NCI-H69 (cell line): ENCODE data around the gene CAMKV.

ENCODE experiments used
- DNase-seq: peaks from one replicate; lab custom pipeline; 2025; lab: John Stamatoyannopoulos, UW

The CAMKV gene

DNA sequence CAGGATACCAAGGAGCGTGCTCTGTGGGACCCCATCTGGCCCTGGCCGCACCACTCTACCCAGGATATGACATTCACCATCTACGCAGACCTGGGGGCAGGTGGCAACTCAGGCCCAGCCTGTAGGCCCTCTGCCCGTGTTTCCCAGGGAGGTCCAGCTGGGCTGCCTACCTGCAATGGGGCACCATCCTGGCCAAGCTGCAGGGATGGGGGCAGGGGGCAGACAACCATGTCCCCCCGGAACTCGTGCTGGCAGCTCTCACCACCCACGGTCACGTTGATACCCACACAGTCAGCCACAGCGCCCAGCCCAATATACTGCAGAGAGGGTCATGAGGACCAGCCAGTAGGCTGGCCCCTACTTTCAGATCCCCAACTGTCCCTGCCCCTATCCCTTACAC lies 26.1 kb upstream of the CAMKV start:
- no peak for DNase-seq

DNA sequence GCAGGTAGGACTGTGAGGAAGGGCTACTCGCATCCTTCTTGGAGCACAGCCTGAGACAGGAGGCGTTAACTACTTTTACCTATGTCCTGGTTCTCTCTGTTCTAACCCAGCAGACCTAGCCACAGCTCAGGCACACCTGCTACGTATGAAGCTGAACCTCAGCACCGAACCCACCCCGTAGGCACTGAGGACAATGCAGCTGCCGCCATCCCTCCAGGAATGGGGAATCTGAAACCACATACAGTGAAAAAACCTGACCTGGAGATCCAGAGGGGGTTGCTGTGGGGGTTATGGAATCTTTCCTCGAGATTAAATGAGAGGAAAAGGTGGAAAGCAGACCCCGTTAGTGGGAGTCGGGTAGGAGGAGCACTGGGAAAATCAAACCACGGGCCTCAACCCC lies 19.6 kb upstream of the CAMKV start:
- DNase-seq: no peak

DNA sequence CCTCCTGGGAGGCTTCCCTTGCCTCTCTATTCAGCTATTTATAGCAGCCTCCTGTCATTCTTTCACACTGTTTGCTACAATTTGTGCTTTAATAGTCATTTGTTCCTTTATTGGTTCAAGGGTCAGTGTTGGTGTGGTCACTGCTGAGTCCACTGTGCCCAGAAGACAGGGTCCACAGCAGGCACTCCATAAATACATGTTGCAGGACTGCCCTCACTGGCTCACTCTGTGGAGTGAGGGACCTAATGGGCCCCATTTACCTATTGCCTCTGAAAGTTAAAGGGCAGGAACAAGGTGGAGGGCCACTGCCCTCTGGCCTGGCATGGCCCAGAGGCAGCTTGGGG lies 17.2 kb upstream of the CAMKV start:
- DNase-seq: no peak

DNA sequence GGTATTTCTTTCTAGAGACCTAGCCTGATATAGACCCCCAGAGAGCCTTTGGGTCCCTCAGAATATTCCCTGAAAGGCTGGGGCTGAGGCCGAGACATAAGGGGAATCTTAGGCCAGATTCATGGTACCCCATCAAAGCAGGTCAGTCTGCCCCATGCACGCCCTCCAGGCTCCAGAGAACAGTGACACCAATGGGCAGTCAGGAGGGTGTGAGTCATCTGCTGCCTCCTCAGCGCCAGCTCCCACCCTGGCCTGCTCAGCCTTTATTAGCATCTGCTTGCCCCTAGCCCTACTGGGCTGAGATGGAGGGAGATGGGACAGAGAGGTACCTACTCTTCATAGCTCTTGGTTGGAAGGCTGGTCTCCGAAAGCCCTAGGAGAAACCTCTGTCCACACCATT lies 14.3 kb upstream of the CAMKV start:
- DNase-seq: no peak

DNA sequence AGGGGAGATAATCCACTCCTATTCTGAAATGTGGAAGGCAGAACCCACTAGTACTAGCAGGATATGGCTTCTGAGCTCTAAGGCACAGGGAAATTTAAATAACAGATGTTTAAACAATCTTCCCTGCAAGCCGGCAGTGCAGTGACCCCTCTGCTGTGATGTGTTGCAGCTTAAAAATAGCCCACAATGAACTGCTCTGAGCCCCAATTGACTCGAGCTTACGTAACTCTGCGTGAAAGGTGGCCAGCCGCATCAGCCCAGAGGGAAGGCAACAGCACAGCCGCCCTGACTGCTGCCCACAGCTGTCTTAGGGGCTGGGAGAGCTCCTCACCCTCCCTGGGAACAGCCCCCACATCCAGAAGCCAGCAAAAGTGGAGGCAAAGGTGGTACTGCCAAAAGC lies 12.5 kb upstream of the CAMKV start:
- no peak for DNase-seq

DNA sequence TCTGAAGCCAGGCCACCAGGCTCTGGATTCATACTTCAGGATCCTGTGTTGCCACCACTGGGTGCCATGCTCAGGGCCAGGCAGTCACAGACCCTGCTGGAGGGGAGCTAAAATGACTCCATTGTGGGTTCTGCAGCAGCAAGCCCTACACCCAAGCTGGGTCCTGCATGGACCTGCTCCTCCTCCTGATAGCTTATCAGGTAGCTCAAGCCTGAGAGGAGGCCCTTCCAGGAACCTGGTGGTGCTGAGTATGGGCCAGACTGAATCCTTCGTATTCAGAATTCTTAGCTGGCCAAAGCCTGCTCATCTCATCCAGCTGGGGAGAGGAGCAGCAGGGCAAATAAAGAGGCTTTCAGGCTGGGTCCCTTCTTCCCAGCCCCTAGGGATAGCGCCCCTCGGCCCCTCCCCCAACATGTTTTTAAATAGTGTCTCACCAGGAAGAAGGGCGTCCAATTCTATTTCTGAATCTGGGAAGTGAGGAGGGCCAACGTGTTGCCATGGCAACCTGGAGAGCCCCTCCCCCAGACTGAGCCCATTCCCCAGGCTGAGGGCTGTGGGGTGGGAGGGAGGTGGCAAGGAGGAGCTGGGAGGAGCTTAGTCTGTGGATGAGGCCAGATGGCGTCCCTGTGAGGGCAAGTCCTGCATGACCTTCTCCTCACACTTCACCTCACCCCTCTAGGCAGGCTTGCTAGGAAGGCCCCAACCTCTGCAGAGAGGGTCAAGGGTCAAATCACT lies 11.0 kb upstream of the CAMKV start:
- DNase-seq: peak; percentile 27

DNA sequence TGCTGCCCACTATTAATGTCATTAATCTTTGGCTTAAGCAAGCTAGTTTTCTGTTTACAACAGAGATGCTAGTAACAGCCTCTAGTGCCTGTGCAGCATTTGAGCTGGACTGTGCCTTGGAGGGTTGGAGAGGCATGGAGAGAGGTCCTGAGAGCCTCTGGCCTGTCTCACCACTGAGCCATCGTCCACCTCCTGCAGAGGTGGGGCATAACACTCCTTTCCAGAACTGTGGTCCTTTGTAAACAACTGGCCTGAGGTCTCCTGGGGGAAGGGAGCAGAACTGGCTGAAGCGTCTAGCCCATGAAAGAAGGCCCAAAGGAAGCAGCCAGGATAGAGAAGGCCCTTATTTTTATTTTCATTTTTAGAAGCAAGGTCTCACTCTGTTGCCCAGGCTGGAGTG lies 10.0 kb upstream of the CAMKV start:
- no peak for DNase-seq

DNA sequence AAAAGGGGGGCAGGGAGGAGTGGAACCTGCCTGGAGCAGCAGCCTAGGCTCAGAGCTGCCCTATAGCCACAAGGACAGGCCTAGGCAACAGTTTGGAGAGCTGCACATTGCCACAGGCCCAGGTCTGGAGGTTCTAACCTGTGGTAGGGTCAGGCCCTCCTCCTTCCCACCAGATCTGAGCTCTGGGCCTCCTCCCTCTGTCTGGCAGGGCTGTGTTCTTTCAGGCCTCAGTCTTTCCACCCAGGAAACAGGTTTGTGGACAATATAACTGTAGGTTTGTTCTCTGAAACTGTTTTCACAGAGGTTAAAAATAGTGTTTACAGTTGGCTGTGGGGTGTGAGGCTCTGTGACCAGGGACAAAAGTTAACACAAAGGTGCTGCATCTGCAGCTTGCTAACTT lies 9.0 kb upstream of the CAMKV start:
- no peak for DNase-seq

DNA sequence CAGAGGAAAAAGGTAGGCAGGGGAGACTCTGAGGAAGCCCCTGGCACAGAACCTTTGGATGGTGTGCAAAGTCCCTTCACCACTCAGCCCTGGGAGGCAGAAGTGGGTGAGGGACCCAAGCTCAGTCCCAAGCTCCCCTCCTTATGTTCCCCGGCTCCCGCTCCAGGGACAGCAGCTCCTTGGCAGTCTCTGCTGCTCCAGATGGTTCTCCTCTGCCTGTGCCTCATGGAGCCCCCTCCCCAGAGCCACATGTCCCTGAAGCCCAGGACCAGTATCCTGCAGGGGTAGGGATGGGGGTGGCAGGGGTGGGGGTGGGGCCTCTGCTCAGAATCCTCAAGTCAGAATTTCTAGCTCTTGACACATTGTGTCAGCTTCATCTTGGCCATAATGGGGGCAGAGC lies 8.0 kb upstream of the CAMKV start:
- no peak for DNase-seq

DNA sequence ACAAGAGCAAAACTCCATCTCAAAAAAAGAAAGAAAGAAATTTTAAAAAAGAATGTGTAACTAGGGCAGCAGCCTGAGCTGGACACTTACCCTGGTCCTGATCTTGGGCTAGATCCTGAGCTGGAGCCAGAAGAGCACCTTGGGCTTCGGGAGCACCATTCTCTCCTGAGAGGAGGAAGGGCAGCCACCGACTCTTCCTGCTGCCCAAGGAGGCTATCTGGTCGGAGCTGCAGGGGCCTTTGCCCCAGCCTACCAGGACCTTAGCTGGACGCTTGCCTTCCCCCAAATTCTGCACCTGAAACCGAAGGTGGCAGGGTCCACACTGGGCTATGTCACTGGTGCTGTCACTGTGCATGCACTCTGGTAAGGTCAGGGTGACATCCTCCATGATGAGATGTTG lies 6.9 kb upstream of the CAMKV start:
- no peak for DNase-seq

DNA sequence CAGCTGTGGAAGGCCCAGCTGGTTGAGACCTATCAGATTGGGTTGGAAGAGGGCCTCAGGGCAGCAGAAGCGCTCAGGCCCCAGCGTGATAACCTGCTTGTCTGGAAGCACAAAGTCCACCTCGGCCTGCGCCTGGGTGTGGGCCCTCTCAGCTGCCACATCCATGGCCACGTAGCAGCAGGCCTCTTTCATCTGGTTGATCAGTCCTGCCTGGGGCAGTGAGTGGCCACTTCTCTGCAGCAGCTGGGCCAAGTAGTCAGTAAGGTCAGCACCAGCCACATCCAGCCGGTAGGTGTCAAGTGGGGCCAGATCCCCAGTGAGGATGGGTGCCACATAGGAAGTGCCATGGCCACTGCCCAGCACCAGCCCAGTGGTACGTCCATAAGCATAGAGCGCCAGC lies 3.9 kb upstream of the CAMKV start:
- DNase-seq: no peak

DNA sequence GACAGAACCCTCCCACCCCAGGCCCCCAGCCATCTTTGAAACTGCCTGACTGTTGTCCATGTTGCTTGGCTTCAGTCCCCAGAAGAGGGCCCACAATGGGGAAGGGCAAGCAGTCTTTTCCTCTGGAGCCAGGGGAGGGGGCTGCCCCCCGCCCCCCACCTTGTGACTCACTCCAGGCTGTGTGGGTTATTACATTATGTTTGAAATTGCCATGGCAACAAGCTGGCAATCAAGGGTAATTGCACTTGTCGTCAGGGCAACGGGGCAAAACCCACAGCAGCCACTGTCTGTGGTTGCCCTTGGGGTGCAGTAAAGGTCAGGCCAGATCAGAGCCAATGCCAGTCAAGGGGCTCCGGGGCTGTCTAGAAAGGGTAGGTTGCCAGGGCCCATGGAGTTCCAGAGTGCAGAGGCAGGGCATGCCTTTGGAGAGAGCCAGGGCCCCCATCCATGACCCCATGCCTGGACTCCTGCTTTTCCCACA lies 3.1 kb upstream of the CAMKV start:
- DNase-seq: peak; percentile 52

DNA sequence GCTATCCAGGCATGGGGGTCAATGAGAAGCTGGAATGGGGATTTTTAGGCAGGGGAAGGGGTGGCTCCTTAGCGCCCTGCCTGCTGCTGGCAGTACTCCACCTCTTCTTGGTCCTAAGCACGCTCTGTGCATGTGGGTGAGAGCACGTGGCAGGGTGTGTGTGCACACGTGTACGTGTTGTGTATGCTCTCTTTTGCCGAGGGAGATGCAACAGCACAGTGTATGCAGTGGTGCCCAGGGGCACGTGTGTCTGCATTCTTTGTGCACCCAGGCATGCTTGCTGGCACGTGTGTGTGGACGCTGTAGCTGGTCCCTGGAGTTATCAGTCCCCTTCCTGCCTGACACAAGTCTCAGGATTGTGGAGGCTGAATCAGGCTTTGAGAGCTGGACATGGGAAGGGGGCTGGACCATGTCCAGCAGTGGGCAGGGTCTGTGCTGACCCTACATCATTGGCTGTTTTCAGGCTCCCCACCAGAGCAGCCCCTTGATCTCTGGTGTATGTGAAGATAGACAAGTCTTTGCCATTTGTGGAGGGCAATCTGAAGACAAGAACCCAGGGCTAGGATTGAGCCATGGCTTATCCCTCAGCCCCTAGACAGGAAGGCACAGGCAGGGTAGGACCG lies 1.9 kb upstream of the CAMKV start:
- DNase-seq: no peak

DNA sequence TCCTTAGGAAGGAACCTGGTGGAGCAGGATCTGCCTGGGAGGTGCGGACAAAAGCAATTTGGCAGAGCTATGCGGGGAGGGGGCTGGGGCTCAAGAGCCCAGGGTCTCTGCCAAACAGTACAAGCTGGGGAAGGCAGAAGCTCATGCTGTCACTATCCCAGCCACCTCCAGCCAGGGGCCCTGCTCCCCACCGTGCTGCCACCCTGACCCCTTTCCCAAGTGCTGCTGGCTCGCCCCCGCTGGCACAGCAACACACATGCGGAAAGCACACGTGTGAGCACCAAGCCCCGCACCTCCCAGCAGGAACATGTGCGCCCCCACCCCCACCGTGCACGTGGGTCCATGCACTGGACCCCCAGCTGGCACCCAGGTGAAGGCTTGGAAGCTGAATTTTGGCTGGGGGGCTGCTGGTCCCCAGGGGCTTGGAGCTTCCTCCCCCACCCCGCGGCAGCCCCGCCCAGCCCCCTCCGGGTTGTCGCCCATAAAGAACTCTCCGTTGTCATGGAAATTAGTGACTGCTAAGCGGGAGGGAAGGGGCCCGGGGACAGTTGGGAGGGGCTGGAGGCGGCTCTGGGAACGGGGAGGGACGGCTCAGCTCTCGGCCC lies 742 bp downstream of the CAMKV start:
- peak; percentile 76 for DNase-seq

DNA sequence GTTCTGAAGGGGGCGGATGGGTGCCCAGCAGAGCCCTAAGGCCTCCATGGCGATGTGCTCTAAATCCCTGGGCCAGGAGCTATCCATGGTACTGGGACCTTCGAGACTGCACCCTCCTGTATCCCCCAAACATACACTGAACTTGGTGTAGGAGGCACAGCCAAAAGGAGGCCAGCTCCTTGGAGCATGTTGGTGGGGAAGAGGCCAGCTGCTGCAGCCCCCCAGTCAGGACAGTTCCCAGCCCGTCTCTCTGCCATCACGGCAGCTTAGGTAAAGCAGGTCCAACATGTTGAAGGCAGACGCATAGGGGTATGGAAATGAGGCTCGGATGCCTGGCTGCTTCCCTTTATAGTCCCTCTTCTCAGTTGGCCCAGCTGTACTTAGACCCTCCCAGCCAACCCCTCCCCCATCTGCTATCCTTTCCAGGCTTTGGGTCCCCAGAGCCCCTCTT lies 1.8 kb downstream of the CAMKV start:
- peak; percentile 28 for DNase-seq

DNA sequence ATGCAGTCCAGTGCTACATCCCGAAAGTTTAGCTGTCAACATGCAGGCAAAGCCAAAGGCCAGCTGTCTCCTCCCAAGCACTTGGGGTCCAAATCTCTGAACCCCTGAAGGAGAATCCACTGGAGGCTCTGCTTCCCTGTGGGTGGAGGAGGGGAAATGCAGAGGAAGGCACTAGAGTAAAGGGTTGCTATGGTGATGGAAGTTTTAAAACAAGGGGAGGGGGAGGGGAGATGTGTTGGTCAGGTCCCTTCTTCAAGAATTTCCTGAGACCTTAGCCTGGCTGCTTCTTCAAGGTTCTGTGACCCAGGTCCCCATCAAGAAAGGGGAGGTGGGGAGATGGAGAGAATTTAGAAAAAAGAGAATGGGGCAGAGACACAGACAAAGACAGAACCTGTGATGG lies 2.3 kb downstream of the CAMKV start:
- DNase-seq: peak; percentile 27

DNA sequence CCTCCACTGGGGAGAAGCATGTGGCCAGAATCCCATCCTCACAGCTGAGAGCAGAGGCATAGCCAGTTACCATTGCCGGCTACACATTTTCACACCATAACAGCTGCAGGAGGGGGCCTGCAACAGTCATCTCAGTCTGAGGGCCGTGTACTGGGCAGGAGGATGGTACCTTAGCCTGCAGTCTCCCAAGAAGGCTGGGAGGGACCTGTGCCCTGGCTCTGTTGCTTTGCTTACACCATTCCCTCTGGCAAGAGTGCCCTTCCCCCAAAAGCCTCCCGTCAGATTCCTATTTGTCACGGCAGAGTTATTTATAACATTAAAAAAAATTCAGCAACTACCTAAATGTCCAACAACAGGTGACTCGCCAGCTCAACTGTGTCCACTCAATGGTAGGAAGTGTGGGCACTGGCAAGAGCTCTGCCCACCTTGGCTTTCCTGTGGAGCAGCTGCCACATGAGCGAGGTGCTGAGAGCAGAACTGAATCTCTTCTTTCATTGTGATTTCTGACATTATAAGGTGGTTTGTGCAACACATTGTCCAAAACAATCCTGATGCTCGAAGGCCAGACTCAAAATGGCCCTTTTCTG lies 4.4 kb downstream of the CAMKV start:
- no peak for DNase-seq

DNA sequence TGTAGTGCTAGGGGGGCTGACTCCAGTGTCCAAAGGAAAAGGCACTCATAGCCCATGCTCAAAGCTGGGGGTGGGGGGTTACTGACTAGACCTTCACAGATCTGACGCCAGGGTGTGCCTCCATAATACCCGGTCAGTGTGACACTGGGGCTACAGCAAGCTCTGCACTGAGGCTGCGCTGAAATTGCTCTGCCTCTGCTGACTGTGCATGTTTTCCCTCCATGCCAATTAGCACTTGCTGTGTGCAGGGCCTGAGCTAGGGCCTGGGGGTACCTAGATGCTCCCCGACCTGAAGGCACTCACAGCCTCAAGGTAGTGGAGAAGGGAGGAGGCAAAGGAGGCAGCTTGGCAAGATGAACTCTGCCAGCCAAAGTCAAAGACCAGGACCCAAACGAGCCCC lies 5.2 kb downstream of the CAMKV start:
- no peak for DNase-seq

DNA sequence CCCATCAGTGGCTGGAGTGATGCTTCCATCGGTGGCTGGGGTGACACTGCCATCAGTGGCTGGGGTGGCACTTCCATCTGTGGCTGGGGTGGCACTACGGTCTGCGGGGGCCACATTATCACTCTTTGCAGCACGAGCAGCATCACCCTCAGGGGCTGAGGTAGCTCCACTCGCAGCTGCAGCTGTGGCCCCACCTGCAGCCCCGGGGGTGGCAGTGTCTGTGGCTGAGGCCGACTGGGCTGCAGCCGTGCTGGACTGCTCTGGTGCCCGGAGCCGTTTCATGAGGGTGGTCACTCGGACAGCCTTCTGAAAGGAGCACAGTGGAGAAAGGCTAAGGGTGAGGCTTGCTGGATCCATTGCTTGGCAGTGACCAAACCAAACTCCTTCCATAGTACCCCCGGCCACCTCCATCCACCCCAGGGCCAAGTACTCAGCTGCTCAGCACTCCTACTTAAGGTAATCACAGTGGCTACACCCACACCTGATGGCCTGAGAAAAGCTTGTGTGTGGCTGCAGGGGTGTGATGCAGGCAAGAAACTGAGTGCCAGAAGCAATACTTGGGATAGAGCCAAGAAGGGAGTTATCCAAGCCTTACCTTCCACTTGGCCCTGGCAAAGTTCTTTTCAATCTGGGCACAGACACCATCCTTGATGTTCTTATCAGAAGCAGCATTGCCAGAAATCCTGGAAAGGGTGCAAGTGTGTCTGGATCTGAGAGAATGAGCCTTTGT lies 10.0 kb downstream of the CAMKV start:
- DNase-seq: no peak

DNA sequence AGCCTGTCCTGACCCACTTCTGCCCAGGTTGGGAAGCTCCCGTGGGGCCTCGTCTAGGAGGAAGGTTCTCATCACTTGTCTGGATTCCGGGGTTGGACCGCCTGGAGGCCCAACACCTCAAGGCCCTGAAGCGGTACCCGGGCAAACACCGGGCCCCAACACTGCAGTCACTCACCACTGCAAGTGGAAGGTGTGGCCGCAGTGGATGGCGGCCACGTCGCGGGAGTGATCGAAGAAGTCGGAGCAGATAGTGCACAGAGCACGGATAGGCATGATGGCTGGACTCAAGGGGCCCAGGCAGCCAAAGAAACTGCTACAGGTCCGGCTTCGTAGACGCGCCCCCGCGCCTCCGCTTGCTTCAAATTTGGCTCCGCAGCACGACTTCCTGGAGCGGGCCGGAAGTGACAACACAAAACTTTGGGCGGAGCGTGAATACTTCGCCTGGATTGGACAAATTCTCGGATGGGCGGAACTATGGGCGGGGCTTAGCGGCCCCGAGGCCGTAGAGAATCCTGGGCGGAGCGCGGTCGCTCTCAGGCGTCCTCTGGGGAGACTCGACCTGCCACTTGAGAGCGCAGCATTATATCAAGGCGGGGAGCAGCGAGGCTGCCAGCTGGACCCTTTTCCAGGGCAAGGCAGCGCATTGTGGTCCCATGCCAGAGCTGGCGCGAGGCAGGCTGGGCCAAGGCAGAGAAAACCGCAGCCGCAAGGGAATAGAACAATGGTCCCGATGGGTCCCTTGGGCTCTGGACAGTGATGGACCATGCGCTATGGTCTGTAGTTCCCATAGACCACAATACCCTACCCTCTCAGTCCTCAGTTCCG lies 13.3 kb downstream of the CAMKV start, which contains the start of gene TRAIP:
Gene TRAIP (minus strand): TSS at position 384 of the 825 bp plus-strand sequence. CDS start 111 bp downstream, at position 273.
- peak; percentile 95 for DNase-seq

DNA sequence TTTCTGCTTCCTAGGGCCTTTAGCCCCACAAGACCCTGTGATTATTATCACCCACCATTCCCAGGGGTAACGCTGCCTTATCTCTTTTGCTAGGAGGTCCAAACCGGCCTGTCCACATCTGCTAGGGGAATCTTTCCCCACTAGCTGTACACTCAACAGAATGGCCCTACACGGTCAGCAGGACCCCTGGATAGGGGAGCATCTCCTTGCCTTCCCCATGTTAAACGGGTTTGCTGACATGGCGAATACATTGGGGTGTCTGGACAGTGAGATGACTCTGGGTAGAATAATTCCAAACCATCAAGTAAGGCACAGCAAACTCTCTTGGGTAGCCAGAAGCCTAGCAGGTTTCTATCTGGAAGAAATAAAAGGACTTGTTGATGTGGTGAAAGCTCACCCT lies 14.0 kb downstream of the CAMKV start:
- no peak for DNase-seq
